ENCODE results near the gene TRIP11.
A peak's percentile ranks its signal among the peaks of the same experiment; 100 is the strongest.
"Not testable (repeated sequence)": the region's sequence is repeated elsewhere in the genome, so short reads cannot be mapped to it uniquely, and the experiment has no call there.

TRIP11 gene

DNA sequence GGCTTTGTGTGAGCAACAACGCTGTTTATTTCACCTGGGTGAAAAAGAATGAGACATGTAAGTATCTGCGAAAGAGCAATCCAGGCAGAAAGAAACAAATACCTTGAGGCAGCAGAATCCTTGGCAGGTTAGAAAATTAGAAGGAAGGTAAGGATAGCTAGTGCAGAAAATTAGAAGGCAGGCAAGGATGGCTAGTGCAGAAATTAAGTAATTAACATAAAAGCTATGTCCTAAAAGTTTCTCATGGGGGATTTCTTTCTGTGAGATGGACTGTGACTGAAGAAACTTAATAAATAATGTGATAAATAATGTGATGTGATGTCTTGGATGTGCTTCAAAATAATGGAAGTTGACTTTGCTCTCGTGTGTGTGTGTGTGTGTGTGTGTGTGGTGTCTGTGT is 9.9 kb upstream of the TRIP11 start:
- Histone ChIP-seq H3K36me3 (replicated peaks in 1 of 2; ENCODE audit: control insufficient read depth in 2 of 2, insufficient read depth in 2 of 2, low read length in 2 of 2) (peaks cover 0 to 2% of the 10 kb centered on the region in 2 donors), H2AFZ (ENCODE audit: low read length) (no peak overlapping the region), H3K4me2 (ENCODE audit: insufficient read depth, low read length, poor library complexity, severe bottlenecking) (no peak overlapping the region), H3K4ac (ENCODE audit: low read length) (no peak overlapping the region), H4K91ac (ENCODE audit: low read depth, low read length, poor library complexity) (no peak overlapping the region), H3K79me1 (ENCODE audit: low read depth, low read length) (peaks cover 2% of the 10 kb centered on the region), H3K4me1 (ENCODE audit: control insufficient read depth in 2 of 2, insufficient read depth in 1 of 2, low read depth in 1 of 2, low read length in 2 of 2) (no peaks in the 10 kb centered on the region), H3K23ac (ENCODE audit: low read depth, low read length, poor library complexity) (no peak overlapping the region), H2BK120ac (ENCODE audit: low read depth, low read length) (no peak overlapping the region), H2BK12ac (ENCODE audit: low read length) (no peak overlapping the region), H2BK5ac (ENCODE audit: low read length) (no peak overlapping the region), H2AK5ac (ENCODE audit: low read depth, low read length) (no peak overlapping the region), H3K27ac (replicated peaks; ENCODE audit: low read length) (no peak overlapping the region), H3K14ac (ENCODE audit: low read length) (no peak overlapping the region), H2BK15ac (ENCODE audit: low read length) (no peak overlapping the region), H4K8ac (ENCODE audit: low read depth, low read length) (no peak overlapping the region), H3K9me3 (replicated peaks in 1 of 2; ENCODE audit: control insufficient read depth in 2 of 2, insufficient read depth in 1 of 2, low read depth in 1 of 2, low read length in 2 of 2) (peaks cover 0 to 7% of the 10 kb centered on the region in 2 donors), H3K18ac (ENCODE audit: low read length) (no peak overlapping the region), H3K4me3 (ENCODE audit: low read length in 2 of 2) (no peak overlapping the region), H3K9ac (ENCODE audit: low read depth, low read length, poor library complexity) (no peak overlapping the region), H3K27me3 (ENCODE audit: control insufficient read depth in 3 of 3, insufficient read depth in 3 of 3, low read depth in 1 of 3, low read length in 3 of 3) (no peaks in the 10 kb centered on the region)
- DNase-seq (ENCODE audit: low spot score): no peak
- WGBS, 2 donors (ENCODE audit: extremely low coverage in 2 of 2, insufficient read length in 2 of 2, insufficient replicate concordance in 1 of 2): no CpG with 5 or more reads among the region's 3 CpGs

DNA sequence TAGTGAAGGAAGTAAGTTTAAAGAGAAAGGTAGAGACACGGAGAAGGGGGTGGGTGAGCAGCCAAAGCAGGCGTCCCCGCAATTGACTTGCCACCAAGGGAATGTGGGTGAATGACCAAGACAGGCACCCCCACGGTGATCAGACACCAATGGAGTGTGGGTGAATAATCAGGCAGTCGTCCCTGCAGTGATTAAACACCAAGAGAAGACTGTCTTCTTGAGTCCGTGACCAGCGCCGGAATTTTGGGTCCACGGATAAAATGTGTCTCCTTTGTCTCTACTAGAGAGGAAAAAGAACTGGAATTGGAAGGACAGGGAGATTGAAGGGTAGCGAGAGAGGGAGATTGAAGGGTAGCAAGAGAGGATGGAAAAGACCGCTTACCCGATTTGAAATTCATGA is 9.4 kb upstream of the TRIP11 start:
- H3K36me3 ChIP-seq (replicated peaks in 1 of 2; ENCODE audit: control insufficient read depth in 2 of 2, insufficient read depth in 2 of 2, low read length in 2 of 2); H3K9me3 ChIP-seq (replicated peaks in 1 of 2; ENCODE audit: control insufficient read depth in 2 of 2, insufficient read depth in 1 of 2, low read depth in 1 of 2, low read length in 2 of 2); DNase-seq (ENCODE audit: low spot score); H3K23ac ChIP-seq (ENCODE audit: low read depth, low read length, poor library complexity); H2AFZ ChIP-seq (ENCODE audit: low read length); H3K4me1 ChIP-seq (ENCODE audit: control insufficient read depth in 2 of 2, insufficient read depth in 1 of 2, low read depth in 1 of 2, low read length in 2 of 2); H3K18ac ChIP-seq (ENCODE audit: low read length); H2BK15ac ChIP-seq (ENCODE audit: low read length); H2BK120ac ChIP-seq (ENCODE audit: low read depth, low read length); H2AK5ac ChIP-seq (ENCODE audit: low read depth, low read length); H3K14ac ChIP-seq (ENCODE audit: low read length); H3K4ac ChIP-seq (ENCODE audit: low read length); H4K91ac ChIP-seq (ENCODE audit: low read depth, low read length, poor library complexity); H3K79me1 ChIP-seq (ENCODE audit: low read depth, low read length); H3K4me2 ChIP-seq (ENCODE audit: insufficient read depth, low read length, poor library complexity, severe bottlenecking); H2BK5ac ChIP-seq (ENCODE audit: low read length); H2BK12ac ChIP-seq (ENCODE audit: low read length); H3K27ac ChIP-seq (replicated peaks; ENCODE audit: low read length); H3K4me3 ChIP-seq (ENCODE audit: low read length in 2 of 2); H3K9ac ChIP-seq (ENCODE audit: low read depth, low read length, poor library complexity); H3K27me3 ChIP-seq (ENCODE audit: control insufficient read depth in 3 of 3, insufficient read depth in 3 of 3, low read depth in 1 of 3, low read length in 3 of 3): not testable (repeated sequence)
- H4K8ac ChIP-seq (ENCODE audit: low read depth, low read length): peak overlapping the region; percentile 65
- WGBS, 2 donors (ENCODE audit: extremely low coverage in 2 of 2, insufficient read length in 2 of 2, insufficient replicate concordance in 1 of 2): no CpG with 5 or more reads among the region's 12 CpGs

GRCh38 chr14:92045904-92046303 is 6.0 kb upstream of the TRIP11 start:
- WGBS, 2 donors (ENCODE audit: extremely low coverage in 2 of 2, insufficient read length in 2 of 2, insufficient replicate concordance in 1 of 2): no CpG with 5 or more reads among the region's 7 CpGs
- not testable (repeated sequence) for H3K79me1 ChIP-seq (ENCODE audit: low read depth, low read length)

GRCh38 chr14:92041766-92042165 is 1.9 kb upstream of the TRIP11 start:
- H2BK120ac ChIP-seq (ENCODE audit: low read depth, low read length); H3K14ac ChIP-seq (ENCODE audit: low read length); H3K9ac ChIP-seq (ENCODE audit: low read depth, low read length, poor library complexity); H2AFZ ChIP-seq (ENCODE audit: low read length); H3K9me3 ChIP-seq (replicated peaks in 1 of 2; ENCODE audit: control insufficient read depth in 2 of 2, insufficient read depth in 1 of 2, low read depth in 1 of 2, low read length in 2 of 2); H3K79me1 ChIP-seq (ENCODE audit: low read depth, low read length); H2BK15ac ChIP-seq (ENCODE audit: low read length); H3K4ac ChIP-seq (ENCODE audit: low read length); H3K4me1 ChIP-seq (ENCODE audit: control insufficient read depth in 2 of 2, insufficient read depth in 1 of 2, low read depth in 1 of 2, low read length in 2 of 2); H3K4me2 ChIP-seq (ENCODE audit: insufficient read depth, low read length, poor library complexity, severe bottlenecking); H4K91ac ChIP-seq (ENCODE audit: low read depth, low read length, poor library complexity); H3K36me3 ChIP-seq (replicated peaks in 1 of 2; ENCODE audit: control insufficient read depth in 2 of 2, insufficient read depth in 2 of 2, low read length in 2 of 2); H3K23ac ChIP-seq (ENCODE audit: low read depth, low read length, poor library complexity); H4K8ac ChIP-seq (ENCODE audit: low read depth, low read length); H2BK12ac ChIP-seq (ENCODE audit: low read length); H3K4me3 ChIP-seq (ENCODE audit: low read length in 2 of 2); H2BK5ac ChIP-seq (ENCODE audit: low read length); H2AK5ac ChIP-seq (ENCODE audit: low read depth, low read length); DNase-seq (ENCODE audit: low spot score); H3K27me3 ChIP-seq (ENCODE audit: control insufficient read depth in 3 of 3, insufficient read depth in 3 of 3, low read depth in 1 of 3, low read length in 3 of 3); H3K18ac ChIP-seq (ENCODE audit: low read length); H3K27ac ChIP-seq (replicated peaks; ENCODE audit: low read length): not testable (repeated sequence)
- no CpG with 5 or more reads among the region's 2 CpGs for WGBS, 2 donors (ENCODE audit: extremely low coverage in 2 of 2, insufficient read length in 2 of 2, insufficient replicate concordance in 1 of 2)

More at GRCh38 chr14:92045904-92046303, 6.0 kb upstream of the TRIP11 start:
- H3K4me1 ChIP-seq (ENCODE audit: control insufficient read depth in 2 of 2, insufficient read depth in 1 of 2, low read depth in 1 of 2, low read length in 2 of 2); H3K4me3 ChIP-seq (ENCODE audit: low read length in 2 of 2); H3K36me3 ChIP-seq (replicated peaks in 1 of 2; ENCODE audit: control insufficient read depth in 2 of 2, insufficient read depth in 2 of 2, low read length in 2 of 2); H3K9me3 ChIP-seq (replicated peaks in 1 of 2; ENCODE audit: control insufficient read depth in 2 of 2, insufficient read depth in 1 of 2, low read depth in 1 of 2, low read length in 2 of 2); H2BK12ac ChIP-seq (ENCODE audit: low read length); H4K8ac ChIP-seq (ENCODE audit: low read depth, low read length); H3K9ac ChIP-seq (ENCODE audit: low read depth, low read length, poor library complexity); H2AK5ac ChIP-seq (ENCODE audit: low read depth, low read length); H3K4me2 ChIP-seq (ENCODE audit: insufficient read depth, low read length, poor library complexity, severe bottlenecking); H4K91ac ChIP-seq (ENCODE audit: low read depth, low read length, poor library complexity); H2BK5ac ChIP-seq (ENCODE audit: low read length); H3K27ac ChIP-seq (replicated peaks; ENCODE audit: low read length); H3K18ac ChIP-seq (ENCODE audit: low read length); H3K23ac ChIP-seq (ENCODE audit: low read depth, low read length, poor library complexity); H3K27me3 ChIP-seq (ENCODE audit: control insufficient read depth in 3 of 3, insufficient read depth in 3 of 3, low read depth in 1 of 3, low read length in 3 of 3); H3K14ac ChIP-seq (ENCODE audit: low read length); H3K4ac ChIP-seq (ENCODE audit: low read length); DNase-seq (ENCODE audit: low spot score); H2BK120ac ChIP-seq (ENCODE audit: low read depth, low read length); H2BK15ac ChIP-seq (ENCODE audit: low read length); H2AFZ ChIP-seq (ENCODE audit: low read length): not testable (repeated sequence)
